GM18499 (cell line): ENCODE measurements around the gene ABCB8.

Source experiments
- ATAC-seq: cut with Tn5 transposase; IDR thresholded peaks from one replicate; pipeline ENCODE4 v1.9.1; 2021; ENCODE audit warnings: moderate number of reproducible peaks; ENCODE audit not compliant: insufficient read depth, unreplicated experiment

ABCB8 gene

DNA sequence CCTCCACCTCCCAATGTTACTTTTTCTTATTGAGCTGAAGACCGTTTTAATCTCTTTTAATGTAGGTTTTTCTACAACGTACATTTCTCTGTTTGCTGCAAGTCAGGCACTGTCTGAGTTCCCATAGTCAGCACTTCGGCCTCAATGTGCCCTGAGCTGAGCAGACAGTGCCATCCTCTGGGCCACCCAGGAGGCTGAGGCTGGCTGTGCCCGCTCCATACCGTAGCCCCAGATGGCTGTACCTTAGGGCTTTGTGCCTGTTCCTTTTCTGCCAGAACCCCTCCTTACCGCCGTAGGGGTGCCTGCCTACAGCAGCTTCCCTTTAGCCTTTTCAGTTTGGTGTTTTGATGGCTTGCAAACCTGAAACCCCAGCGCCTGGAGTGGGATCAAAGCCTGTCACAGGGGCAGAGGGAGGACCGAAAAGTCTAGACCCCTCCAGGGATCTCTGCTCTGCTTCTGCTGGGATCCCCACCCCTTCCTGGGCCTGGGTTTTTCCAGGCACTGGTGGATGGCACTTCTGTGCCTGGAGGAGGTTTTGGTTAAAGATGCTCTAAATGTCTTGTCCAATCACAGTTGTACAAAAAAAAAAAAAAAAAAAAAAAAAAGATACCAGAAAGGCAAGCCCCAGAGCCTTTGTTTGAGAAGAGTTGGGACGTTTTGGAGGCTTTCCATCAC is 67.0 kb downstream of the ABCB8 start:
- no peak for ATAC-seq

DNA sequence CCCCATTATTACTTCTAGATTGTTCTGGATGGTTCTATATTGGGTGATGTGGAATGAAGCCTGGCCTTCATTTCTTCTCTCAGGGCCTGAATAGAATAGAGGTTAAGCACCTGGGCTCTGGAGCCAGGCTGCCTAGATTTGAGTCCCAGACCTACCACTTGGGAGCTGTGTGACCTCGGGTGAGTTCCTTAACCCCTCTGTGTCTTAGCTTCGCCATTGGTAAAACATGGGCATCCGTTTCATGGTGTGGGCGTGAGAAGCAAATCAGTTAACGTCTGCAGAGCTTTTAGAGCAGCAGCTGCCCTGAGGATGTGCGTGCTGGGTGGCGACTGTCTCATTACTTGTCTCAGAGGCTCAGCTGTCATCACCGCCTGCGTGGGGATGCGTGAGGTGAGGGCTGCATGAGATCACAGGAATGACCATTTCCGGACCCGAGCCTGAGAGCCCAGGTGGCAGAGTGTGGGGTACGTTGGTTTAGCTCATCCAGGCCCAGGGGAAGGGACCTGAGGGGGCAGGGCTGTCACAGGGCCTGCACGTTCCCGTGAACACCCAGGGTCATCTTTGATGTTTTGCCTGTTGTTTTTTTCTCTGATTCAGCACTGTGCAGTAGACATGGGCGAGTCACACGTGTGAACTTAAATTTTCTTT is 67.7 kb downstream of the ABCB8 start:
- no peak for ATAC-seq
